GM18520 (cell line): ENCODE data around the gene REXO4.
"Not testable (repeated sequence)": the region's sequence is repeated elsewhere in the genome, so short reads cannot be mapped to it uniquely, and the experiment has no call there.

ENCODE experiments used
- ATAC-seq: cut with Tn5 transposase; IDR thresholded peaks from one replicate; pipeline ENCODE4 v1.9.1; 2021; ENCODE audit not compliant: unreplicated experiment

REXO4 gene

GRCh38 chr9:133451865-133452264, 34.1 kb upstream of the REXO4 start:
- ATAC-seq, result not testable (repeated sequence)

GRCh38 chr9:133449760-133450159, 31.9 kb upstream of the REXO4 start:
- no peak for ATAC-seq

GRCh38 chr9:133448487-133448972, 30.7 kb upstream of the REXO4 start:
- no peak for ATAC-seq

GRCh38 chr9:133445293-133445969, 27.6 kb upstream of the REXO4 start:
- no peak for ATAC-seq

GRCh38 chr9:133443982-133444381, 26.2 kb upstream of the REXO4 start:
- ATAC-seq, result no peak

DNA sequence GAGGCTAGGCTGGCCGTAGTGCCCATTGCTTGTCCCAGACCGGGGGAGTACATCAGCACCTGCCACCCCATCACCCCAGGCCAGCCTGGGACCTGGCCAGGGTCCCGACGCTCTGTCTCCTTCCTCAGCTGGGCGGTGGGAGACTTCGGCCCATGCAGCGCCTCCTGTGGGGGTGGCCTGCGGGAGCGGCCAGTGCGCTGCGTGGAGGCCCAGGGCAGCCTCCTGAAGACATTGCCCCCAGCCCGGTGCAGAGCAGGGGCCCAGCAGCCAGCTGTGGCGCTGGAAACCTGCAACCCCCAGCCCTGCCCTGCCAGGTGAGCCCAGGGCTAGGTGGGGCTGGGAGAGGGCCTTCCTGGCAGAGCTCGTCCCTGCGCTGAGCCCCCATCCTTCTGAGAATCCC, 25.4 kb upstream of the REXO4 start:
- no peak for ATAC-seq

- no peak for ATAC-seq
These were observed 23.8 kb upstream of the REXO4 start for GRCh38 chr9:133441571-133441970.

DNA sequence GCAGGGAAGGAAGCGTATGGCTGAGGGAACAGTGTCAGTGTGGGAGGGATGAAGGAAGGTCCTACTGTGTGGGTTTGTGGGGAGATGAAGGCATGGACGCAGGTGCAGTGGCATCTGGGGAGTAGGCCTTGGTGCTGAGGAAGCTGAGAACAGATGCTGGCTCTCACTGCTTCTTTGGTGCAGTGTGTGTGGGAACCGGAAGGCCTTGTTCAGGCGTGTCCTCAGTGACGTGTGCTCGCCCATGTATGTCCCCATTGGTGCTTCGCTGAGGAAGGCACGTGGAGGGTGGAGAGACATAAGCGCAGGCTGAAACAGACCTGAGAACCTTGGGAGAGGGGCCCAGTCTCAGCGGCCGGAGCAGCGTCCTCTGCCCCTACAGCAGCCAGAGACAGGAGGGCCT, 23.1 kb upstream of the REXO4 start:
- no peak for ATAC-seq

- no peak for ATAC-seq
These were observed 21.5 kb upstream of the REXO4 start for GRCh38 chr9:133439337-133439736.

DNA sequence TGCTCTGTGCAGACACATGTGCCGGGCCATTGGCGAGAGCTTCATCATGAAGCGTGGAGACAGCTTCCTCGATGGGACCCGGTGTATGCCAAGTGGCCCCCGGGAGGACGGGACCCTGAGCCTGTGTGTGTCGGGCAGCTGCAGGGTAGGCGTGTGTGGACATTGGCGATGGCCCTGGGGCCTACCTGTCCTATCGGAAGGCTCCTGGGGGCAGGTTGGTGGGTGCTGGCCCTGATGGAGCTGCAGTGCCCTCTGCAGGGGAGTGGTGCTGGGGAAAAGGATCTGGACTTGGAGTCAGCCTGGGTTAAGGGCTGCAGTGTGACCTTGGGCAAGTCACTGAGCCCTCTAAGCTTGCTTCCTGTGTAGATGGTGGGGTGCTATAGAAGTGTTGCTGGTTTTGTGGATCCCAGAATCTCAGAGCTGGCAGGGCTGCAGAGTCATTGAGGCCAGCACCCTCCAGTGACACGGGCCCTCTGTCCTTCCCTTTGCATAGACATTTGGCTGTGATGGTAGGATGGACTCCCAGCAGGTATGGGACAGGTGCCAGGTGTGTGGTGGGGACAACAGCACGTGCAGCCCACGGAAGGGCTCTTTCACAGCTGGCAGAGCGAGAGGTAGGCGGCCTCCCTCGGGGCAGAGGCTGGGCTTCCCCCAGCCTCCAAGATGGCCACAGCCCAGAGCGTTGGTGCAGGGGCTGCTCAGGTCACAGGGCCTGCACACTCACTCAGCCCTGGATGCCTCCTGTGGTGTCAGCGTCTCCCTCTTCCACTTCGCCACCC, 20.1 kb upstream of the REXO4 start:
- ATAC-seq, result no peak

DNA sequence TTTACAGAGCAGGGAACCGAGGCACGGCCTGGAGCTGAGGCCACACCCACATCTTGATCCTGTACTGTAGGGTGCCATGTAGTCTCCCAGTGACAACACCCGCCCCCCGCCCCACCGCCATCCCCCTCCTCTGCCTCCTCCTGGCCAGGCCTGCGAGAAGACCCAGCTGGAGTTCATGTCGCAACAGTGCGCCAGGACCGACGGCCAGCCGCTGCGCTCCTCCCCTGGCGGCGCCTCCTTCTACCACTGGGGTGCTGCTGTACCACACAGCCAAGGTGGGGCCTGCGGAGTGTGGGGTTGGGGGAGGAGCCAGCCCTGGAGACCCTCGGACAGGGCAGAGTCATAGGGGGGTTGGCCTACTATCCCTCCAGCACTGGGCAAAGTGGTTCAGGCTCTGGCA, 18.9 kb upstream of the REXO4 start:
- no peak for ATAC-seq

DNA sequence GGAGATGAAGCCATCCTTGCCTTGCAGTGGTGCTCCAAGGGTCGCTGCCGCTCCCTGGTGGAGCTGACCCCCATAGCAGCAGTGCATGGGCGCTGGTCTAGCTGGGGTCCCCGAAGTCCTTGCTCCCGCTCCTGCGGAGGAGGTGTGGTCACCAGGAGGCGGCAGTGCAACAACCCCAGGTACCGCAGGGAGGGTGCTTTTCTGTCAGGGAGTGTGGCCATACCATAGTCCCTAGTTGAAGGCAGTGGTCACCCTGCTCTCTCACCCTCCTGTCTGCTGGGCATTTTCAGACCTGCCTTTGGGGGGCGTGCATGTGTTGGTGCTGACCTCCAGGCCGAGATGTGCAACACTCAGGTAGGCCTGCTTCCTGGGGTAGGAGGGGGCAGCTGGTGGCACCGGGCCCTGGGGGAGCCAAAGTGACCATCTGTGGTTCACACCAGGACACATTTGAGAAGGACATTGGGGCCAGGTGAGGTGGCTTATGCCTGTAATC, 15.6 kb upstream of the REXO4 start:
- no peak for ATAC-seq

DNA sequence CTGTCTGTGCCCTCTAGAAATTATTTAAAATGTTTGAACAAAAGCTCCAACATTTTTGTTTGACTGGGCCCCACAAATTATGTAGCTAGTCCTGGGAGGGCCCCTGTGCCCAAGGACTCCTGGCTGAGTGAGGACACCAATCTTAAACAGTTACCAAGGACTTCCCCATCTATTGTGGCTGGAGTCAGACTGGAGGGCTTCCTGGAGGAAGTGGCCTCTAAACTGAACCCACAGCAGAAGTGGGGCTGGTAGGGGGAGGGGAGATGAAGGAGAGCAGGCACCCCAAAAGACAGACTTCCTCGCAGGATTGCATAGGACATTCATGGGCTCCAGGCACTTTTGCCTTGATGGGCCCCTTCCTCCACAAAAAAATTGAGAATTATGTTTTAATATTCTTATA, 12.4 kb upstream of the REXO4 start:
- no peak for ATAC-seq

DNA sequence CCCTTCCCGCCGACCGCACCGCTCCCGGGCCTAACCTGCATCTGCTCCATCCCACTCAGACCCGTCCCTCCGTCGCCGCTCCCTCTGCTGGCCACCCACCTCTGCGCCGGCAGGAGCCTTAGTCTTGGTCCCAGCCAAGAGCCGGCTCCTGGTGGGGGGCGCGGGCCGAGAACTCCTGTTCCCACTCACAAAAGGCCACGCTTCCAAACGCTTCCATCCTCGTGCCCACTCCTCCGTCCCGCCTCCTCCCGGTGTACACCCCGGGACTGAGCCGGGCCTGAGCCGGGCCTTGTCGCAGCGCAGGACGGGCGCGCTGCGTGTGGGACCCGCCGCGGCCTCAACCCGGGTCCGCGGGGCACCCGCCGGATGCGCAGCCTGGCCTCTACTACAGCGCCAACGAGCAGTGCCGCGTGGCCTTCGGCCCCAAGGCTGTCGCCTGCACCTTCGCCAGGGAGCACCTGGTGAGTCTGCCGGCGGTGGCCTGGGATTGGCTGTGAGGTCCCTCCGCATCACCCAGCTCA, 11.9 kb upstream of the REXO4 start:
- no peak for ATAC-seq

DNA sequence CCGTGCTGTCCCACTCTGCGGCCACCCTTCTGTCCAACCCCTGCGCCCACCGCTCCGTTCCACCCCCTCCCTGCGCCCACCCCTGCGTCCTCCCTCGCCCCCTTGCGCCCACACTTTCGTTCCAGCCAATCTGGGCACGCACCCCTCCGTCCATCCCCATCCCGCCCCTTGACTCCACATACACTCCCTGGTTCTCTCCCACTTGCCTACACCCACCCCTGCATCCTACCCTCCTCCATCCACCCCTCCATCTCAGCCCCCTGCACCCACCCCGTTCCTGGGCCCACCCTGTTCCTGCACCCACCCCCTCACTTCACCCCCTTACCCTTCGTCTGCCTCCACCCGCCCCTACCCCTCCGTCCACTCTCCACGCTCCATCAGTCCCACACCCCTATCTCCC, 11.4 kb upstream of the REXO4 start:
- no peak for ATAC-seq

DNA sequence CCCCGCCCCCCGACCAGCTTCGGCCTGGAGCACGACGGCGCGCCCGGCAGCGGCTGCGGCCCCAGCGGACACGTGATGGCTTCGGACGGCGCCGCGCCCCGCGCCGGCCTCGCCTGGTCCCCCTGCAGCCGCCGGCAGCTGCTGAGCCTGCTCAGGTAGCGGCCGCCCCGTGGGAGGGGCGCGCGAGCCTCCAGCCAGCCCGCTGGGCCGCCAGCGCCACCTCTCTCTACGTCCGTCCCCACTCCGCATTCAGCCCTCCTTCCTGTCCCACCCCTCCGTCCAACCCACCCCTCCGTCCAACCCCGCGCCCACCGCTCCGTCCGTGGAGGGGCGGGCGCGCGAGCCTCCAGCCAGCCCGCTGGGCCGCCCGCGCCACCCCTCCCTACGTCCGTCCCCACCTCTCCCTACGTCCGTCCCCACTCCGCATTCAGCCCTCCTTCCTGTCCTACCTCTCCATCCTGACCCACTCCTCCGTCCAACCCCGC, 10.8 kb upstream of the REXO4 start:
- ATAC-seq, result no peak

GRCh38 chr9:133427658-133428348, 10.0 kb upstream of the REXO4 start:
- ATAC-seq, result no peak

GRCh38 chr9:133426011-133426410, 8.2 kb upstream of the REXO4 start:
- no peak for ATAC-seq

DNA sequence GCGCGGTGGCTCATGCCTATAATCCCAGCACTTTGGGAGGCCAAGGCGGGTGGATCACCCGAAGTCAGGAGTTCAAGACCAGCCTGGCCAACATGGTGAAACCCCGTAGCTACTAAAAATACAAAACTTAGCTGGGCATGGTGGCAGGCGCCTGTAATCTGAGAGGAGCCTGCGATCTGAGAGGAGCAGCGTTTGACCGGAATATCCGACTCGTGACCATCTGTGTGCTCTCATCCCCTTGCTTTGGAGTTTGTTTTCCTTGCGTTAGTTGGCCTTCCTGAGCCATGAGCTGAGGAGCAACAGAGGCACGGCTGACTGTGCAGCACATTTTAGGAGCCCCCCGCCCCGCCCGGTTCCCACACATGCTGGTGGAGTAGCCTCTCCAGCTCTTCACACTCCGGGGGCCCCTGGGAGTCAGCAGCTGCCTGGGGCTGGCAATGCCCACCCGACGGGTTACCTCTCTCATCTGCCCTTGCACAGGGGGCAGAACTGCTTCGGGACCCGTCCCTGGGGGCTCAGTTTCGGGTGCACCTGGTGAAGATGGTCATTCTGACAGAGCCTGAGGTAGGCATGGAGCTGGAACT, 7.3 kb upstream of the REXO4 start:
- no peak for ATAC-seq

DNA sequence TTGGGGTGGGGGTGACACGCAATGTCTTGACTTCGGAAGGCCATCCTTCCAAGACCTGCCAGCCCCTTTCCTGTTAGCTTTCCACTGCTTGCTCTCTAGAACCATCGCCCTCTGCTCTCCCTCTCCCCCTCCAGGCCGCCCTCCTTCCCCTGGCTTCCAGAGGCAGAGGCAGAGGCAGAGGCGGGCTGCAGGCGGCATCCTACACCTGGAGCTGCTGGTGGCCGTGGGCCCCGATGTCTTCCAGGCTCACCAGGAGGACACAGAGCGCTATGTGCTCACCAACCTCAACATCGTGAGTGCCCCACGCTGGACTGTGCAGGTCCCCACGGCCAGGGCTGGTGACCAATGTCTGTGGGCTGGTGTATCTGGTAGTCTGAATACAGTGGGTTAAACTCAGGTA, 6.4 kb upstream of the REXO4 start:
- ATAC-seq, result no peak

GRCh38 chr9:133423216-133423615, 5.4 kb upstream of the REXO4 start:
- no peak for ATAC-seq
